GM21390 (cell line): Measurements from ENCODE around the gene FDXR.
"Not testable (repeated sequence)": the region's sequence is repeated elsewhere in the genome, so short reads cannot be mapped to it uniquely, and the experiment has no call there.

Source experiments
- ATAC-seq: cut with Tn5 transposase; IDR thresholded peaks from one replicate; pipeline ENCODE4 v1.9.1; 2021; ENCODE audit not compliant: unreplicated experiment

The FDXR gene, protein sequence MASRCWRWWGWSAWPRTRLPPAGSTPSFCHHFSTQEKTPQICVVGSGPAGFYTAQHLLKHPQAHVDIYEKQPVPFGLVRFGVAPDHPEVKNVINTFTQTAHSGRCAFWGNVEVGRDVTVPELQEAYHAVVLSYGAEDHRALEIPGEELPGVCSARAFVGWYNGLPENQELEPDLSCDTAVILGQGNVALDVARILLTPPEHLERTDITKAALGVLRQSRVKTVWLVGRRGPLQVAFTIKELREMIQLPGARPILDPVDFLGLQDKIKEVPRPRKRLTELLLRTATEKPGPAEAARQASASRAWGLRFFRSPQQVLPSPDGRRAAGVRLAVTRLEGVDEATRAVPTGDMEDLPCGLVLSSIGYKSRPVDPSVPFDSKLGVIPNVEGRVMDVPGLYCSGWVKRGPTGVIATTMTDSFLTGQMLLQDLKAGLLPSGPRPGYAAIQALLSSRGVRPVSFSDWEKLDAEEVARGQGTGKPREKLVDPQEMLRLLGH

GRCh38 chr17:74872313-74873036 is at the start of gene FDXR:
FDXR (minus strand) TSS chr17:74872994; CDS start chr17:74872944, 50 bp downstream.
- ATAC-seq, result peak; percentile 29

DNA sequence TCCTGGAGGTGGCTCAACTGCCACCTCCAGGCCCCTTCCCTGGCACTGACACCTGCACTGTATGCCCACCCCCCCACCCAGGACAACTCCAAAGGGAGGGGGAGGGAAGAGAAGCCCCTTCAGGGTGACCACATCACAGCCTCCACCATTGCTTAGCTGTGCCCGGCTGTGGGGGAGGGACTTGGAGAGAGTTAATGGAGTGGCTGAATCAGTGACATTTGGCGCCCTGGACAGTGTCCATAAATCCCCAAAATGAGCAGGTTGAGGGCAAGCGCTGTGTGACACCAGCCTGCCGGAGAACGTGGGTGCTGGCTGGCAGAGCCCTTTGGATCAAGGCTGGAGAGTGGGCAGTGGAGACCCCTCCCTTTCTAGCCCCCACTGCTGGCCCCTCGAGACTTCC is 49.4 kb upstream of the FDXR start:
- no peak for ATAC-seq

DNA sequence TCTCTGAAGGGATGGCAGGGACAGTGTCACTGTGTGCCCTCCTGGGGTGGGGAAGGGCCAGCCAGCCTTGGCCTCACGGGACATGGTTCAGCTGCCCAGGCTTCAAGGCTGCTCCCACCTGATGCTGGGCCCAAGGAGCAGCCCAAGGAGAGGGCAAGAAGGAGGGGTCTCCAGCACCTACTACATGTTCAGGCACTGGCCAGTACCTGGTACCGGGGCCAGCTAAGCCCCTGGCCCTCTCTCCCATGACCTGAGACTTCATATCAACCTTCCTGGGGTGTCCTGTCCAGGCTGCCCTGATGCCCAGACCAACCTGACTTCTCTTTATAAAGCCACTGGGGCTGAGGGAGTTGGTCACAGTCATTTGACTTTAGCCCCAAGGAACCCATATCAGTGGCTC is 49.0 kb upstream of the FDXR start:
- ATAC-seq, result no peak

DNA sequence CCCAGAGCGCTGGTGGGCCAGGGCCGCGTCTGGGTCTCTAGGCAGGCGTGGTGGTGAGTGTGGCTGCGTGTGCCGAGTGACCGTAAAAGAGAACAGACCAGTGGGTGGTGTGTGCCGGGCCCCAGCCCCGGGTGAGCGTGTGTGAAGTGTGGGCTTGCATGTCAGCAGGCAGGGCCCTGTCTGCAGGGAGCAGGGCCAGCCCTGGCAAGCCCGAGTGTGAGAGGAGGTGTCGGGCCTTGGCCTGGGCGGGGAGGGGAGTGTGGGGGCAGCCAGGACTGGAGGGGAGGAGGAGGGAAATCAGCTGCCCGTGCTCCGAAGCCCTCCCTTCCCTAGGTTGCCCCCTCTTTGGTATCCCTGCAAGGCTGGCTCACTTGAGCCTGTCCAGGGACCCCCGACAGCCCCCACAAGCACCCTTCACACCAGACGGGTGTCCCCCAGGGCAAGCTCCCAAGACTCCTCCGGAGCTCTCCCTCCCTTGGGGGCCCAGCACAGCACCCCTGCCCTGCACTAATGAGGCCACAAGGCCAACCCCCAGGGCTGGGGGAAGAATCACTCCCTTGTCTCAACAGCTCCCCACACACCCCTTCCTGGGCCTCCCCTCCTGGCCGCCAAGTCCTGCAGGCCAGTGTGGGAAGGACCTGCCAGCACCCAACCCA is 48.4 kb upstream of the FDXR start:
- no peak for ATAC-seq

DNA sequence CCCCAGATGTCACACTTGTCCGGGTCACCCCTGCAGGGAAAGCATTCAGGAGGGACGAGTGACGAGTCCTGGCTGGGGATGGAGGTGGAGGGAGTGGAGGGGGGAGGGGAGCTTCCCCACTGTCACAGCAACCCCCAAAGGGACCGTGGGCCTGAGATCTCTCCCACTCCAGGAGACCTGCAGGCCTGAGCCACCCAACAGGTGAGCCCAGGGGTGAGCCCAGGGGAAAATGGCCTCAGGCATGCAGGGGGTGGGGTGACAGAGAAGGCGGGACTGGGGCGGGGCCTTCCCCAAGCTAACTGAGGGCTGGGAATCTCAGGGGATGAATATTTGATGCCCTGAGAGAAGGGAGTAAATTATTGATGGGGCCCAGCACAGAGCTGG is 47.8 kb upstream of the FDXR start:
- no peak for ATAC-seq

DNA sequence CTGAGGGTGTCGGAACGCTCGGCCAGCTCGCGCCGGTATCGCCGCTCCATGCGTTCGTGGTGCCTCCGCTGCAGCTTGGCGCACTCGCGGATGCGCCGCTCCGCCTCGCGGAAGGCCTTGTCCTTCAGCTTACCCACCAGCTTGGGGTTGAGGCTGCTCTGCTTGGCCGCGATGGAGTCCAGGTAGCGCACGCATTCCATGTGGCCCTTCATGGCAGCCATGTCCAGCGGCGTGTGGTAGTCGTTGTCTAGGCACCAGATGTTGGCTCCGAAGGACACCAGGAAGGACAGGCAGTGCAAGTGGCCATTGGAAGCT is 47.5 kb upstream of the FDXR start:
- no peak for ATAC-seq

GRCh38 chr17:74919440-74920305 is 46.9 kb upstream of the FDXR start:
- no peak for ATAC-seq

DNA sequence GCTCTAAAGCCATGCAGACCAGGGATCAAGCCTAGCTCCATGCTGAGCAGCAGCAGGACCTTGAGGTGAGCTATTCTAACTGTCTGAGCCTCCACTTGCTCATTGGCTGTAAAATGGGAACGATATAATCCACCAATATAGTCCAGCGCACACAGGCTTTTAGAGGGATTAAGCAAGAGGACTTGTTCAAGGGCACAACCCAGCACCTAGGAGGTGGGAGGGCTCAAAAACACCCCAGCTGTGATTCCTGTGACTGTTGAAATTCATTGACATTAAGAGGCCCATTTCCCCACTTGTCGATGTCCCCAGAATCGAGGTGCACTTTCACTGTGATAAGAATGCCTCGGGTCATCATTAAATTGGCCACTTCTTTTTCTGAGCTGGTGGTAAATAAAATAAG is 46.1 kb upstream of the FDXR start:
- ATAC-seq, result no peak

DNA sequence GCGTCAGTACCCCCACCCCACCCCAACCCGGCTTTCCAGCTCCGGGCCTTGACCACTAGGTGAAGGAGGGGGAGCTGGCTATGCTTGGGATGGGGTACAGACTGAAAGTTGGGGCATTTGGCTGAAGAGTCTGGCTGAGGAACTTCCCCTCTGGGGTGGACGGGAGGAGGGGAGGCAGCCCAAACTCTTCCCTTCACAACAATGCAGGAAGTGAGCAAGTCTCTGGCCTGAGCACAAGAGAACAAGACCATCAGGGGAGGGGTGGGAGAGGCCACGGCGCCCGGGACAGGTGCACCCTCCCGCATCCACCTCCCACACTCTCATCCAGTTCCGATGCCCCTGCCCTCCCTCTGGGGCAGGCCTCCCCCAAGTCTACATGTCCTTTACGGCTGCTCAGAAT is 44.6 kb upstream of the FDXR start:
- no peak for ATAC-seq

DNA sequence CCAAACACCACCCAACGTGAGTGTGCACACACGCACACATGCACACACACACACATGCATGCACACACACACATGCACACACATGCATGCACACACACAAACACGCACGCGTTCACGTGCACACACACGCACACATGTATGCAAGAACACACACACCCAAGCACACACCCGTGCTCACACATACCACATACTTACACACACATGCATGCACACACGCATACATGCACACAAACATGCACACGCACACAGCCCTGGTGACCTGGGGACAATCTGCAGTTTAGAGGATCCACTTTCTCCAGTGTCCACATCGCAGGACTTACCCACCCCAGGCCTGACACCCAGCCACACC is 44.0 kb upstream of the FDXR start:
- no peak for ATAC-seq

GRCh38 chr17:74916136-74916850 is 43.5 kb upstream of the FDXR start:
- no peak for ATAC-seq

- ATAC-seq, result not testable (repeated sequence)
Measured at GRCh38 chr17:74911423-74911822, 38.6 kb upstream of the FDXR start.

- not testable (repeated sequence) for ATAC-seq
Measured at GRCh38 chr17:74909097-74909496, 36.3 kb upstream of the FDXR start.

DNA sequence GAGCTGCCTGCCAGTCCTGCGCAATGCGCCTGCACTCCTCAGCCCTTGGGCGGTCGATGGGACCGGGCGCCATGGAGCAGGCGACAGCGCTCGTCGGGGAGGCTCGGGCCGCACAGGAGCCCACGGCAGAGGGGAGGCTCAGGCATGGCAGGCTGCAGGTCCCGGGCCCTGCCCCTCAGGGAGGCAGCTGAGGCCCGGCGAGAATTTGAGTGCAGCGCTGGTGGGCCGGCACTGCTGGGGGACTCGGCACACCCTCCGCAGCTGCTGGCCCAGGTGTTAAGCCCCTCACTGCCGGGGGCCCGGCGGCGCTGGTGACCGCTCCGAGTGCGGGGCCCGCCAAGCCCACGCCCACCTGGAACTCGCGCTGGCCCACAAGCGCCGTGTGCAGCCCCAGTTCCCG is 34.2 kb upstream of the FDXR start:
- no peak for ATAC-seq

DNA sequence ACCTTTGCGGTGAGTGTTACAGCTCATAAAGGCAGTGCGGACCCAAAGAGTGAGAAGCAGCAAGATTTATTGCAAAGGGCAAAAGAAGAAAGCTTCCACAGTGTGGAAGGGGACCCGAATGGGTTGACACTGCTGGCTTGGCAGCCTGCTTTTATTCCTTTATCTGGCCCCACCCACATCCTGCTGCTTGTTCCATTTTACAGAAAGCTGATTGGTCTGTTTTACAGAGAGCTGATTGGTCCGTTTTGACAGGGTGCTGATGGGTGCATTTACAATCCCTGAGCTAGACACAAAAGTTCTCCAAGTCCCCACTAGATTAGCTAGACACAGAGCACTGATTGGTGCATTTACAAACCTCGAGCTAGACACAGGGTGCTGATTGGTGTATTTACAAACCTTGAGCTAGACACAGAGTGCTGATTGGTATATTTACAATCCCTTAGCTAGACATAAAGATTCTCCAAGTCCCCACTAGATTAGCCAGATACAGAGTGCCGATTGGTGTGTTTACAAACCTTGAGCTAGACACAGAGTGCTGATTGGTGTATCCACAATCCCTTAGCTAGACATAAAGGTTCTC is 33.5 kb upstream of the FDXR start:
- not testable (repeated sequence) for ATAC-seq

DNA sequence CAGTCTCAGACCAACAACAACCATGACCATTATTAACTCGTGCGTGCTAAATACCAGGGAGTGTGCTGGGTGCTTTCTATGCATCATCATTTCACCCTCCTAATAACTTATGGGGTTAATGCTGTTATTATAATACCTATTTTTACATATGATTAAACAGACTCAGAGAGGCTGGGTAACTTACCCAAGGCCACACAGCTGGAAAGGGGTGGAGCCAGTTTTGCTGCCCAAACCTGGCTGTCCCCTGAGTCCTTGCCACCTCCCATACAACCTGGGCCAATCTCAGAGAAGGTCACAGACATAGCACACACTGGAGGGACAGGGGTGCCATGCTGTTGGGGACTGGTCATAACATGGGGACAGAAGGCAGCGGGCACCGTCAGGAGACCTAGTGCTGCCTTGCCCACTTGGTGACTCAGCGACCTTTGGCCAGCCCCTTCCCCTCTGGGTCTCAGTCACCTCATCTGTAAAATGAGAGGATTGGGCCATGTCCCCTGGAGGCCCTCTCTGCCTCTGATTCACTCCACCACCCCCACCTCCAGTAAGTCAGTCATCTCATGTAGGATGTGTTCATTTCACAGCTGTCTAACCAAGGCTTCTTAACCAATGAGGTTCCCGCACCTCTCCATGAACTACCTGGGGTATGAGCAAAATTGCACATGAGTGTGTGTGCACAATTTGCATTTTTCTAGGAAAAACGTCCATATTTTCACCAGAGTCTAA is 32.1 kb upstream of the FDXR start:
- no peak for ATAC-seq

DNA sequence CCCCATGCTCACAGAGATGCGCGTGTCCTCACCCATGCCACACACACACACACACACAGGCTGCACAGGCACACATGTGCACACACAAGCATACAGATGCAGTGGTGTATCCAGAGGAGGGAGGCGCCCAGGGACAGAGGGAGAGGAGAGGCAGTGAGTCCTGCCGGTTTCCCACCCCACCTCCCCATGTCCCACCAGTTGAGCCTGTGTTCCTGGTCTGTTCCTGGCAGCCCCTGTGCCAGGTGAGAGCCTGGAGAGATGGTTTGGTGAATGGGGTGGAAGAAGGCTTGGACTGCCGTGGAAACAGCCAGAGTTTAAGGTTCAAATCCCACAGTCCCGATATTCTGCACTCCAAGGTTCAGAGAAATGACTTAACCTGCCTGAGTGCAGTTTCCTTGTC is 30.9 kb upstream of the FDXR start:
- no peak for ATAC-seq

- ATAC-seq, result no peak
Measured at GRCh38 chr17:74903034-74903433, 30.2 kb upstream of the FDXR start.

- no peak for ATAC-seq
Measured at GRCh38 chr17:74901353-74902135, 28.8 kb upstream of the FDXR start.
